Gastrocnemius medialis (tissue), 4 donors: ENCODE data around the gene LRIG1.

ENCODE experiments used
- POLR2A ChIP-seq, 2 donors: fragments of 450-650 bp; IDR thresholded peaks; one replicate each; pipeline ENCODE4 v1.6.1; 2017; ENCODE audit warnings: antibody characterized with exemption in 2 of 2, mild to moderate bottlenecking in 2 of 2, moderate library complexity in 2 of 2
- TF ChIP-seq, protein P1 (sequence below), 5 experiments: fragments of 450-650 bp in 3 of 5; fragments of 200-600 bp in 2 of 5; sonication (generic) in 2 of 5; IDR thresholded peaks in 4 of 5; conservative IDR thresholded peaks in 1 of 5; 1 replicate in 4 of 5; 2 replicates in 1 of 5; pipeline ENCODE4 v1.5.1; 2016 to 2019; ENCODE audit warnings: antibody characterized with exemption in 5 of 5, mild to moderate bottlenecking in 3 of 5, moderate library complexity in 3 of 5

DNA sequence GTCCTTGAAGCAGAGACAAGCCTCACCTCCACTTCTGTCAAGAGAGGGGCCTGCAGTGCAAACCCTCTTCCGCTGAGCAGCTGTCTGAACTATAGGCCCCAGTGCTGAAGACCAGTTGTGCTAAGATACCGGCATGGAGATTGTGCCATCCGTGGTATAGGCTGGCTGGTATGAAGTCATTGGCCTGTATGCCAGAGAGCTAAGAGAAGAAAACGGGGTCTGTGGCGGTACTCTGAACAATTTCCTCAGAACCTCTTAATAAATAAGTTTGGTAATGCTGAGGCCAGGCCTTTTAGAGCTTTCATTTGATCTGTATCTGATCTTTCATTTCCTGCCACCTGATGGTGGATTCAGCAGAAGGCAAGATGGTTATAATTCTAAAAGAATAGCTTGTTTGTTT lies 123.0 kb downstream of the LRIG1 start:
- TF ChIP-seq, protein P1, sequence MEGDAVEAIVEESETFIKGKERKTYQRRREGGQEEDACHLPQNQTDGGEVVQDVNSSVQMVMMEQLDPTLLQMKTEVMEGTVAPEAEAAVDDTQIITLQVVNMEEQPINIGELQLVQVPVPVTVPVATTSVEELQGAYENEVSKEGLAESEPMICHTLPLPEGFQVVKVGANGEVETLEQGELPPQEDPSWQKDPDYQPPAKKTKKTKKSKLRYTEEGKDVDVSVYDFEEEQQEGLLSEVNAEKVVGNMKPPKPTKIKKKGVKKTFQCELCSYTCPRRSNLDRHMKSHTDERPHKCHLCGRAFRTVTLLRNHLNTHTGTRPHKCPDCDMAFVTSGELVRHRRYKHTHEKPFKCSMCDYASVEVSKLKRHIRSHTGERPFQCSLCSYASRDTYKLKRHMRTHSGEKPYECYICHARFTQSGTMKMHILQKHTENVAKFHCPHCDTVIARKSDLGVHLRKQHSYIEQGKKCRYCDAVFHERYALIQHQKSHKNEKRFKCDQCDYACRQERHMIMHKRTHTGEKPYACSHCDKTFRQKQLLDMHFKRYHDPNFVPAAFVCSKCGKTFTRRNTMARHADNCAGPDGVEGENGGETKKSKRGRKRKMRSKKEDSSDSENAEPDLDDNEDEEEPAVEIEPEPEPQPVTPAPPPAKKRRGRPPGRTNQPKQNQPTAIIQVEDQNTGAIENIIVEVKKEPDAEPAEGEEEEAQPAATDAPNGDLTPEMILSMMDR (IDR thresholded peaks at IDR 0.05 in 4 of 5, conservative IDR thresholded peaks at IDR 0.05 in 1 of 5), result no peak
- no peak for TF ChIP-seq POLR2A (IDR thresholded peaks at IDR 0.05)
